ENCODE results near the gene RUFY1.
"Not testable (repeated sequence)": the region's sequence is repeated elsewhere in the genome, so short reads cannot be mapped to it uniquely, and the experiment has no call there.

Gene RUFY1
- 71.9 to 93.3 (median 80.1) reads per million in 4 experiments for total RNA-seq

DNA sequence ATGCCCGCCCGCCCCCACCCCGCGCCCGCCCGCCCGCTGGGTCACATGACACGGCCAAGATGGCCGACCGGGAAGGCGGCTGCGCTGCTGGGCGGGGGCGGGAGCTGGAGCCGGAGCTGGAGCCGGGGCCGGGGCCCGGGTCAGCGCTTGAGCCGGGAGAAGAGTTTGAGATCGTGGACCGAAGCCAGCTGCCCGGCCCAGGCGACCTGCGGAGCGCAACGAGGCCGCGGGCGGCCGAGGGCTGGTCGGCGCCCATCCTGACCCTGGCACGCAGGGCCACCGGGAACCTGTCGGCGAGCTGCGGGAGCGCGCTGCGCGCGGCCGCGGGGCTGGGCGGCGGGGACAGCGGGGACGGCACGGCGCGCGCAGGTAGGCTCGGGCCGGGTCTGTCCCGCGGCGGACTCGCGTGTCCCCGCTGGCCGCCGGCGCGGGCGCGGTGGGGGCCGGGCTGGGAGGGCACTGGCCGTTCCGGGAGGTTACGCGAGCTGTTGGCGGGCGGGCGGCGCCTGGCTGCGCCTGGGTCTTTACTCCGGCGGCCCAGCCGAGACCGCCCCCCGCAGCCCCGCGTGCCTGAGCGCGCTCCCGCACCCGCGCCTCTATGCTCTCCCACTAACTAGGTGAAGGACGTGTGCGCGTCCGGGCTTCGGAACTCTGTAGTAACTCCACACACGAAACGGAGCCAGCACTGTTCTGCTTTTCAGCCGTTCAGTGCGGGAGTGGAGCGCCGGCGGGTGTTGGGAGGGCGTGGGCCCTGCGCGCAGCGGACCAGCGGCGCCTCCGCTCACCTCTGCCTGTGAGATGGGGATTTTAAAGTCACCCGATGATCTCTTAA is at the start of gene RUFY1:
Gene RUFY1 (plus strand): TSS at position 44 of the 832 bp plus-strand sequence. CDS start 16 bp downstream, at position 60.
- DNase-seq: peak; percentile 65

DNA sequence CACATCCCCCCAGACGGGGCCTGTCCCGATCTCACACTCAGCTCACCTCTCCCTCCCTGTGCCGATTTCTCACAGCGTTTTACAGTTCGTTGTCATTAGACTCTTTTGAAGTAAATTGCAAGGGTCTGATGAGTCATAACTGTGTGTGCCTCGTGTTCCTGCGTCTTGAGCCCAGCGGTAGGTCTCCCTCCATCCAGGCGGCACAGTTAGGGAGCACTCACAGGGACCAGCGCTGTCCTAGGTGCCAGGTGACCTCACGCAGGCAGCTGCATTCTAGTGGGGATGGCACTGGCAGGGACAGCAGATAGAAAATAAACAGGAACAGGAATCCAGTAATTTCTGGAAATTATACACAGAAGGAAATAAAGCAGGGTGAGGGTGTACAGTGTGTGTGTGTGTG is 48.4 kb upstream of the RUFY1 start:
- not testable (repeated sequence) for DNase-seq

GRCh38 chr5:179502420-179502819 is 47.9 kb upstream of the RUFY1 start:
- not testable (repeated sequence) for DNase-seq

GRCh38 chr5:179504191-179504590 is 46.2 kb upstream of the RUFY1 start:
- no peak for DNase-seq

- DNase-seq: no peak
Observed at GRCh38 chr5:179504600-179505396, 45.6 kb upstream of the RUFY1 start.

DNA sequence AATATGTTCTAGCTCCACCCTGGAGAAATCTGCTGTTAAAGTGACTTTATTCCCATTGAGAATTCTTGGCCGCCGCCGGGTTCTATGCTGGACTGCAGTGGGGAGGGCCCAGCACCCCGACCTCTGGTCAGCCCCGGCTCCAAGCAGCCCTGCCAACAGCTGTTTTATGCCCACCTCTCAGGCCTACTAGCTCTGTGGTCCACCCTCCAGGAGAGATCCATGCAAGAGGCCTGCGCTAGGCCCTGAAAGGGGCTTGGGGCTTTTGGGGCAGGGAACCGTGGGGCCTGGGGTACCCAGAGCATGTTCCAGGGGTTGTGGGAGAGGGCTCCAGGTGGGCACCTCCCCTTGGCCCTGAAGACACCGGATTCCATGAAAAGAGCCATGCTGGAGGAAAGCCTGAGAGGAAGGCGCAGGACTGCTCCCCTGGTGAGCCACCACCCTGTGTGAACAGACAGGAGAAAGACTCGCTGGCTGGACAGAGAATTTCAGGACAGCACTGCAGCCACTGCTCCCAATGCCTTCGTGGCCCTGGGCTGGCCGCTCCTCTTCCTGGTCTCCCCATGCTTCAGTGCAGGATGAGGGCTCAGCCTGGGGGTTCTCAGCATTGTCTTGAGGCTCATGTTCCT is 44.6 kb upstream of the RUFY1 start:
- DNase-seq: no peak

GRCh38 chr5:179509239-179509638 is 41.1 kb upstream of the RUFY1 start:
- no peak for DNase-seq

DNA sequence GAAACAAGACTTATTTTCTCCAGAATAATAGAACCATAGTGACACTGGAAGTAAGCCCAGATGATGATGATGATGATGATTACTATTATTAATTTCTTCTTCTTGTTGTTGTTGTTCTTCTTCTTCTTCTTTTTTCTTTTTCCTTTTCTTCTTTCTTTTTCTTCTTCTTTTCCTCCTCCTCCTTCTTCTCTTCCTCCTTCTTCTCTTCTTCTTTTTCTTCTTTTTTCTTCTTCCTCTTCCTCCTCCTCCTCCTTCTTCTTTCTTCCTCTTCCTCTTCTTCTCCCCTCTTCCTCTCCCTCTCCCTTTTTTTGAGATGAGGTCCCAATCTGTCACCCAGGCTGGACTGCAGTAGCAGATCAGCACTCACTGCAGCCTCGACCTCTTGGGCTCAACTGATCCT is 40.5 kb upstream of the RUFY1 start:
- DNase-seq: no peak

DNA sequence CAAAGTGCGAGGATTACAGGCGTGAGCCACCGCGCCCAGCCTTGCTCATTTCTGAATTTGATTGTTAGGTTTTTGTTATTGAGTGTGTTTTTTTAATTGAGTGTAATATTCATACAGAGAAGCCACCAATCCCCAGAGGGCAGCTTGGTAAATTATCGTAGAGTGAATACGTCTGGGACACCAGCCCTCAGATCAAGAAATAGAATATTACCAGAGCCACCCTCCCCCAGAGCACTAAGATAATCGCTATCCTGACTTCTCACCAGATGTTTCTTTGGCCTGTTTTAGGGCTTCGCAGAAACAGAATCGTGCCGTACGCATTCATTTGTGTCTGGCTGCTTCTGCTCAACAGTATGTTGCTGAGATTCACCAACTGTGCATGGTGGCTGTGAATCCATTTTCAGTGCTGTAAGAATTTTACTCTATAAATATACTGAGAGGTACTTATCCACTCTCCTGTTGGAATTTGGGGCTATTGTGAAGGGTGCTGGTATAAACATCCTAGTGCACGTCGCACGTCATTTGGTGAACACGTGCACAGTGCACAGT is 37.8 kb upstream of the RUFY1 start:
- DNase-seq: no peak

DNA sequence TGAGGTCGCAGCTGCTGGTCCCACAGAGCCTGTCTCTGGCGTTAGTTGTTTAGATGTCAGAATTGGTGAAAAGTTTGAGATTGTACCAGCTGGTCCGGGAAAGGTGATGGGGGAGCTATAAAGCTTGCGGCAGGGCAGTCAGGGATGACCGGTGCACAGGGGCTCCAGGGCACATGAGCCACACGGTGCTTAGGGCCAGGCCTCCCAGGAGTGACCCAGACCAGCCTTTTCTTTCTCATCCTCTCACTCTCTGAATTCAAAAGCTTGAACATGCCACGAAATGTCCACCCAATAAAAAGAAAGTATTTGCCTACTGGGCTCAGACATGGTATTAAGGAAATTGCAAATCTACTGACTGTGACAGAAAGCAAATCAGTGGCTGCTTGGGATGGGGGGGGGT is 34.9 kb upstream of the RUFY1 start:
- not testable (repeated sequence) for DNase-seq

GRCh38 chr5:179516221-179516620 is 34.1 kb upstream of the RUFY1 start:
- no peak for DNase-seq

- not testable (repeated sequence) for DNase-seq
Observed at GRCh38 chr5:179517746-179518145, 32.6 kb upstream of the RUFY1 start.

DNA sequence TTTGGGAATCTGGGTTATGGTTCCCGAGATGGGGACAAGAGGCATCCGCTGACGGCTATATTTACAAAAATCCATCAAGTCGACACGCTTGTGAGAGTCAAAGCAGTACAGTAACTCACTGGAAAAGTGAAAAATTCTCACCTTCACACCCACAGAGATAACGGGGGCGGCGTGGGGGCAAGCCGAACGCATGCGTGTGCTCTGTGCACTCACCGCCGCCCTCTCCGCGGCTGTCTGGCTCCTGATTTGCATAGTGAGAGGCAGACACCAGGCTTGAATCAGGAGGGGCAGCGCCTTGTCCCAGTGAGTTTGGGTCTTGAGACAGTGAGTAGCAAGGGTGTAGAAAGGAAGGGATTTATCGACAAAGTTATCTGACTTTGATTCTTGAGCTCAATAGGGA is 32.0 kb upstream of the RUFY1 start:
- DNase-seq: not testable (repeated sequence)

DNA sequence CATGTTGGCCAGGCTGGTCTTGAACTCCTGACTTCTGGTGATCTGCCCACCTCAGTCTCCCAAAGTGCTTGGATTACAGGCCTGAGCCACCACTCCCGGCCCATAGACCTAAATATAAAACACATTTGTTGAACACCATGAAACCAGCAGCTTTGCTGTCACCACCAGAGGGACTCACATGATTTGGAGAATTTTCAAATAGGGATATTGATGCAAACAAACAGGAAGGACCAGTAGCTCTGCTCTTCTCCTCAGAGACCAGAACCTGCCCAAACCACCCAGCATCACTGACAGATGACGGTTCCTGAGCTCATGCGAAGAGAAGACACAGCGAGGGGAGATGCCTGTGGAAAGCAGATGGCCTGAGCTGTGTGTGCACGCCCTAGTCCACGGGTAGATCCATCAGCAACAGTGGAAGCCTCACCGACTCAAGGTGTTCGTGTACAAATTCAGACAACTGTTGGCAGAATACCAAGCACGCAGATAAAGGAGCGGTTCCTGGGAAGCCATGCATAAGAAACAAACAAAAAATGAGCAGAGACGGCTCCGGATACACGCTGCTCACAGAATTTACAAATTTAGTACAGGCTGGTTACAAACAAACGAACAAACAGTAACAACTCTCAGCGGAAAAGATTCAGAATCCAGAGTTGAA is 30.8 kb upstream of the RUFY1 start:
- DNase-seq: not testable (repeated sequence)

- not testable (repeated sequence) for DNase-seq
Observed at GRCh38 chr5:179522107-179522506, 28.2 kb upstream of the RUFY1 start.

DNA sequence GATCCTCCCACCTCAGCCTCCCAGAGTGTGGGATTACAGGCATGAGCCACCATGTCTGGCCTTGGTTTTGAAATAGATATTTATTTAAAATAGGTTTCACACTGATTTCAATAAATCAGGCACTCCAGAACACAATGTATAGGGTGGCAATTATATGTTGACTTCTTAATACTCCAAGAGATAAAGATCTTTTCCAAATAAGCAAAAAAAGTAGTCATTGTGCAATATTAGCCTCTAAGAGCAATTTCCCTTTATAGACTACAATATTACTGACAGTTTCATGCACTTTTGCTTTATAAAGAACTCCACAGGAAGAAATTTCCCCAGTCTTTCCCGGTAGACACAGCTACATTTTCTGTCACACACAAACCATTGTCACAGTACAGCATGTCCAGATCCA is 23.4 kb upstream of the RUFY1 start:
- no peak for DNase-seq

GRCh38 chr5:179530069-179530998 is 20.0 kb upstream of the RUFY1 start:
- DNase-seq: peak; percentile 58

DNA sequence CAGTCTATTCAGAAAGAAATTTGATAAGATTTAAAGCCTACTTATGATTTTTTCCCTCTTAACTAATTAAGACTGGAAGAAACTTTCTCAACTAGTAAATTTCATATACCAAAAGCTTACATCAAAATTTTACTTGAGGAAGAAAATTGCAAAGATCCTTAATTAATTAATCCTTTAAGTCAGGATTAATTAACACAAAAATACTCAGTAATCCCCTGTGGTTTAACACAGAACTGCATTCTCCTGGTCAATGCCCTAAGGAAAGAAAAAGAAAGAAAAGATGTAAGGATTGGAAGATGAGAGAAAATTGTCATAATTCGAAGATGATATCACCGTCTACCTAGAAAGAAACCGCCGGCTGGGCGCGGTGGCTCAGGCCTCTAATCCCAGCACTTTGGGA is 17.3 kb upstream of the RUFY1 start:
- no peak for DNase-seq

DNA sequence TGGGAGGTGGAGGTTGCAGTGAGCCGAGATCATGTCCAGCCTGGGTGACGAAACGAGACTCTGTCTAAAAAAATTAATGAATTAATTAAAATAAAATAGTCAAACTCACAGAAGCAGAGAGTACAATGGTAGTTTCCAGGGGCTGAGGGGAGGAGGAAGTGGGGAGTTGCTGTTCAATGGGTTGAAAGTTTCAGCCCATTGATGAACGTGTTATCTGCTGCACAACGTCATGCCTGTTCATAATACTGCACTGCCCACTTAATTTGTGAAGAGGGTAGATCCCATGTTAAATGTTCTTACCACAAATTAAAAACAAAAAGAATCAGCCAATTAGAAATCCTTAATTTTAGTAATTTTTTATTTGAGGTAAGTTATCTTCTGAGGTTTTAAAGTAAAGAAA is 16.4 kb upstream of the RUFY1 start:
- DNase-seq: no peak

- DNase-seq: no peak
Observed at GRCh38 chr5:179534431-179534830, 15.9 kb upstream of the RUFY1 start.

GRCh38 chr5:179536676-179537075 is 13.7 kb upstream of the RUFY1 start:
- DNase-seq: no peak
